IMR-90 (cell line): Measurements from ENCODE around the gene MRPL20. TPM values are rescaled to one million over a fixed set of nuclear protein-coding genes. Genes with fewer than 3 reads are reported as not detected.

Experiments
- ATAC-seq: fragments of 200-7000 bp; cut with Tn5 transposase; 2 replicates; pipeline ENCODE4 v1.9.1; 2020; ENCODE audit warnings: low read depth, mild to moderate bottlenecking, moderate library complexity
- BruUV-seq: library from RNA; stranded (reverse); fragments of 400-500 nt; replicated peaks from 2 replicates; lab custom pipeline; 2021; lab: Mats Ljungman, UMichigan
- CTCF ChIA-PET: fragments of 300-600 bp; formaldehyde crosslinking; extraction: SDS; loops from one replicate; lab custom pipeline; 2021; ENCODE audit warnings: antibody characterized with exemption; lab: Yijun Ruan, JAX
- POLR2A ChIA-PET: fragments of 300-600 bp; sonication (Branson Sonifier 250); formaldehyde crosslinking; loops from one replicate; lab custom pipeline; 2022; ENCODE audit warnings: antibody characterized with exemption; ENCODE audit not compliant: unreplicated experiment; lab: Charles Lee
- DNase-seq: peaks from one replicate; pipeline ENCODE4 v3.0.0; 2013
- H2AFZ ChIP-seq: replicated peaks from 2 replicates; pipeline ENCODE3; 2013; ENCODE audit warnings: low read length, mild to moderate bottlenecking; ENCODE audit not compliant: poor library complexity
- H2AK5ac ChIP-seq: 2 replicates; pipeline ENCODE4 v1.6.1; 2013; ENCODE audit warnings: low read depth, low read length, inconsistent platforms
- H2AK9ac ChIP-seq: replicated peaks from 2 replicates; pipeline ENCODE3; 2013; ENCODE audit warnings: mild to moderate bottlenecking, low read depth, low read length, moderate library complexity; ENCODE audit not compliant: poor library complexity
- H2BK120ac ChIP-seq: 2 replicates; pipeline ENCODE4 v1.6.1; 2013; ENCODE audit warnings: low read depth, low read length, inconsistent platforms
- H2BK15ac ChIP-seq: 3 replicates; pipeline ENCODE4 v1.6.1; 2013; ENCODE audit warnings: low read depth, low read length, inconsistent platforms
- H2BK20ac ChIP-seq: 2 replicates; pipeline ENCODE4 v1.6.1; 2013; ENCODE audit warnings: low read depth, mild to moderate bottlenecking, inconsistent platforms, low read length, moderate library complexity
- H2BK5ac ChIP-seq: 2 replicates; pipeline ENCODE4 v1.6.1; 2013; ENCODE audit warnings: mild to moderate bottlenecking, low read depth, low read length, inconsistent platforms; ENCODE audit not compliant: poor library complexity, severe bottlenecking
- H3K14ac ChIP-seq: replicated peaks from 2 replicates; pipeline ENCODE4 v1.6.1; 2013; ENCODE audit warnings: low read depth, low read length, inconsistent platforms
- H3K18ac ChIP-seq: 2 replicates; pipeline ENCODE4 v1.6.1; 2013; ENCODE audit warnings: low read depth, low read length, control low read depth
- H3K23ac ChIP-seq: 2 replicates; pipeline ENCODE4 v1.6.1; 2013; ENCODE audit warnings: low read depth, low read length, inconsistent platforms
- H3K27ac ChIP-seq: 2 replicates; pipeline ENCODE4 v1.5.1; 2013; ENCODE audit warnings: mild to moderate bottlenecking, control low read depth, low read length; ENCODE audit not compliant: insufficient read depth
- H3K27me3 ChIP-seq: 2 replicates; pipeline ENCODE4 v1.6.1; 2013; ENCODE audit warnings: low read length; ENCODE audit not compliant: control insufficient read depth, insufficient read depth
- H3K36me3 ChIP-seq: 2 replicates; pipeline ENCODE4 v1.6.1; 2013; ENCODE audit warnings: low read length, mixed read lengths; ENCODE audit not compliant: control insufficient read depth, insufficient read depth
- H3K4ac ChIP-seq: 2 replicates; pipeline ENCODE4 v1.6.1; 2013; ENCODE audit warnings: low read depth, low read length, inconsistent platforms
- H3K4me1 ChIP-seq: 2 replicates; pipeline ENCODE4 v1.6.1; 2013; ENCODE audit warnings: low read length, mixed read lengths; ENCODE audit not compliant: control insufficient read depth, insufficient read depth
- H3K4me2 ChIP-seq: 2 replicates; pipeline ENCODE4 v1.6.1; 2013; ENCODE audit warnings: low read depth, mild to moderate bottlenecking, control low read depth, low read length, moderate library complexity
- H3K4me3 ChIP-seq: 2 replicates; pipeline ENCODE4 v1.5.1; 2013; ENCODE audit warnings: low read depth, mild to moderate bottlenecking, control low read depth, low read length, moderate library complexity; ENCODE audit not compliant: insufficient read depth
- H3K56ac ChIP-seq: 2 replicates; pipeline ENCODE4 v1.6.1; 2013; ENCODE audit warnings: low read length, inconsistent platforms; ENCODE audit not compliant: insufficient read depth; ENCODE audit errors: extremely low read depth
- H3K79me1 ChIP-seq, 2 experiments: 2 replicates each; pipeline ENCODE4 v1.6.1; 2013; ENCODE audit warnings: low read length in 2 of 2, inconsistent platforms in 1 of 2, low read depth in 1 of 2
- H3K9ac ChIP-seq: 2 replicates; pipeline ENCODE4 v1.6.1; 2013; ENCODE audit warnings: low read depth, low read length, control low read depth
- H3K9me1 ChIP-seq: 2 replicates; pipeline ENCODE4 v1.6.1; 2013; ENCODE audit warnings: low read length, inconsistent platforms; ENCODE audit not compliant: insufficient read depth
- H3K9me3 ChIP-seq: 2 replicates; pipeline ENCODE4 v1.6.1; 2013; ENCODE audit warnings: low read length; ENCODE audit not compliant: control insufficient read depth, insufficient read depth
- H4K20me1 ChIP-seq: 2 replicates; pipeline ENCODE4 v1.6.1; 2013; ENCODE audit warnings: low read length, inconsistent platforms; ENCODE audit not compliant: insufficient read depth
- H4K5ac ChIP-seq: 2 replicates; pipeline ENCODE4 v1.6.1; 2013; ENCODE audit warnings: mild to moderate bottlenecking, low read depth, low read length, control low read depth
- H4K8ac ChIP-seq, 2 experiments: 2 replicates each; pipeline ENCODE4 v1.6.1; 2013; ENCODE audit warnings: low read depth in 2 of 2, low read length in 2 of 2, control low read depth in 1 of 2, inconsistent platforms in 1 of 2
- H4K91ac ChIP-seq: 2 replicates; pipeline ENCODE4 v1.6.1; 2013; ENCODE audit warnings: low read depth, low read length, inconsistent platforms; ENCODE audit not compliant: insufficient read depth
- BHLHE40 ChIP-seq: fragments of 150-350 bp; IDR thresholded peaks from 2 replicates; pipeline ENCODE4 v1.6.1; 2016; ENCODE audit warnings: mild to moderate bottlenecking, low read depth, low read length
- CEBPB ChIP-seq: IDR thresholded peaks from 2 replicates; pipeline ENCODE4 v1.6.1; 2012; ENCODE audit warnings: low read depth, low read length, improper control_type of control experiment
- CHD1 ChIP-seq: IDR thresholded peaks from 2 replicates; pipeline ENCODE4 v1.6.1; 2012; ENCODE audit warnings: low read depth, low read length, improper control_type of control experiment
- FOS ChIP-seq: fragments of 150-350 bp; IDR thresholded peaks from 2 replicates; pipeline ENCODE4 v1.6.1; 2016; ENCODE audit warnings: low read depth, low read length
- MAFK ChIP-seq: IDR thresholded peaks from 2 replicates; pipeline ENCODE4 v1.6.1; 2012; ENCODE audit warnings: low read depth, low read length, improper control_type of control experiment
- MAZ ChIP-seq: IDR thresholded peaks from 2 replicates; pipeline ENCODE4 v1.6.1; 2012; ENCODE audit warnings: low read depth, mild to moderate bottlenecking, low read length, improper control_type of control experiment, moderate library complexity, borderline replicate concordance
- MXI1 ChIP-seq: IDR thresholded peaks from 2 replicates; pipeline ENCODE4 v1.6.1; 2012; ENCODE audit warnings: low read depth, mild to moderate bottlenecking, low read length, moderate library complexity, borderline replicate concordance
- NFE2L2 ChIP-seq: fragments of 150-350 bp; IDR thresholded peaks from 2 replicates; pipeline ENCODE4 v1.6.1; 2016; ENCODE audit warnings: low read depth, mild to moderate bottlenecking, low read length
- POLR2A ChIP-seq: IDR thresholded peaks from 2 replicates; pipeline ENCODE4 v1.6.1; 2012; ENCODE audit warnings: mild to moderate bottlenecking, low read depth, low read length
- RAD21 ChIP-seq: IDR thresholded peaks from 2 replicates; pipeline ENCODE4 v1.6.1; 2012; ENCODE audit warnings: low read length, improper control_type of control experiment
- RCOR1 ChIP-seq: IDR thresholded peaks from 2 replicates; pipeline ENCODE4 v1.6.1; 2012; ENCODE audit warnings: mild to moderate bottlenecking, low read length, improper control_type of control experiment; ENCODE audit not compliant: insufficient replicate concordance
- RFX5 ChIP-seq: IDR thresholded peaks from 2 replicates; pipeline ENCODE4 v1.8.0; 2012; ENCODE audit warnings: low read depth, mild to moderate bottlenecking, low read length, moderate library complexity
- SMC3 ChIP-seq: fragments of 150-350 bp; IDR thresholded peaks from 2 replicates; pipeline ENCODE4 v1.6.1; 2016; ENCODE audit warnings: low read depth, mild to moderate bottlenecking, antibody characterized with exemption, low read length, moderate library complexity
- WGBS, 2 experiments: methylation state at CpG; one replicate each; pipeline versions ENCODE4 v1.1.5 to v1.1.7; 2013; ENCODE audit warnings: missing lambda C conversion rate in 2 of 2; ENCODE audit not compliant: insufficient read length in 1 of 2; ENCODE audit errors: extremely low coverage in 2 of 2; 5-methylcytosine and 5-hydroxymethylcytosine counted together
- dilution Hi-C: fragments of 300-500 bp; cut with HindIII; formaldehyde crosslinking; loops from one replicate; pipeline ENCODE4 v1.14.3; 2018; ENCODE audit warnings: low sequenced_read_pairs; ENCODE audit not compliant: unreplicated experiment
- in situ Hi-C: fragments of 300-500 bp; cut with MboI; formaldehyde crosslinking; loops from 3 replicates; pipeline ENCODE4 v1.14.3; 2019; ENCODE audit warnings: low sequenced_read_pairs, inconsistent platforms, mixed read lengths
- intact Hi-C: fragments of 100-400 bp; cut with micrococcal nuclease; formaldehyde crosslinking; loops from 2 replicates; pipeline ENCODE4 v1.10.0; 2022
- polyA plus RNA-seq, 3 experiments: library from polyadenylated mRNA; depleted of rRNA; stranded (reverse); fragments of >200 nt; gene quantifications; 2 replicates each; pipeline ENCODE4 v1.2.3, GENCODE V29; 2012; ENCODE audit warnings: low replicate concordance in 1 of 3
- total RNA-seq: library from RNA; depleted of rRNA; stranded (reverse); fragments of >200 nt; gene quantifications from 2 replicates; pipeline ENCODE4 v1.2.3, GENCODE V29; 2012
- TF ChIP-seq, protein P1 (sequence below): conservative IDR thresholded peaks from 2 replicates; pipeline ENCODE4 v1.5.1; 2012; ENCODE audit warnings: mild to moderate bottlenecking, low read depth, low read length, improper control_type of control experiment
- TF ChIP-seq, protein P2 (sequence below): fragments of 150-350 bp; IDR thresholded peaks from 2 replicates; pipeline ENCODE4 v1.6.1; 2016; ENCODE audit warnings: low read depth, mild to moderate bottlenecking, low read length, moderate library complexity, borderline replicate concordance
- TF ChIP-seq, protein P3 (sequence below): fragments of 150-350 bp; IDR thresholded peaks from 2 replicates; pipeline ENCODE4 v1.6.1; 2017; ENCODE audit warnings: mild to moderate bottlenecking, antibody characterized with exemption, low read length, low read depth

Gene MRPL20
- total and polyA plus RNA-seq, 2 of the 4 experiments (the other 2 are of a cell fraction) = 141 to 157 TPM

DNA sequence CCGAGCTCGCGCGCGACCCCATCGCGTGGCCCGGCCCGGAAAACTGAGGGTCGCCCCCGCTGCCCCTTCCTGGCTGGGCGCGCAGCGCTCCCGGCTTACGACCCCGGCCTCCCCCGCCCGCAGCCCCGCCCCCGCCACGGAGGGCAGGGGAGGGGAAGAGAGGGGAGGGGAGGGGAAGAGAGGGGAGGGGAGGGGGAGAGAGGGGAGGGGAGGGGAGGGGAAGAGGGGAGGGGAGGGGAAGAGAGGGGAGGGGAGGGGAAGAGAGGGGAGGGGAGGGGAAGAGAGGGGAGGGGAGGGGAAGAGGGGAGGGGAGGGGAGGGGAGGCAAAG, 20.7 kb upstream of the MRPL20 start:
- ChIA-PET POLR2A (no interaction called here), CTCF (no interaction called here)
- H2AFZ ChIP-seq = peak overlapping the region; percentile 85
- H3K18ac ChIP-seq = no peak overlapping the region
- TF ChIP-seq RCOR1 = no peak
- no peak for TF ChIP-seq RAD21
- no peak for TF ChIP-seq FOS
- TF ChIP-seq, protein P1, sequence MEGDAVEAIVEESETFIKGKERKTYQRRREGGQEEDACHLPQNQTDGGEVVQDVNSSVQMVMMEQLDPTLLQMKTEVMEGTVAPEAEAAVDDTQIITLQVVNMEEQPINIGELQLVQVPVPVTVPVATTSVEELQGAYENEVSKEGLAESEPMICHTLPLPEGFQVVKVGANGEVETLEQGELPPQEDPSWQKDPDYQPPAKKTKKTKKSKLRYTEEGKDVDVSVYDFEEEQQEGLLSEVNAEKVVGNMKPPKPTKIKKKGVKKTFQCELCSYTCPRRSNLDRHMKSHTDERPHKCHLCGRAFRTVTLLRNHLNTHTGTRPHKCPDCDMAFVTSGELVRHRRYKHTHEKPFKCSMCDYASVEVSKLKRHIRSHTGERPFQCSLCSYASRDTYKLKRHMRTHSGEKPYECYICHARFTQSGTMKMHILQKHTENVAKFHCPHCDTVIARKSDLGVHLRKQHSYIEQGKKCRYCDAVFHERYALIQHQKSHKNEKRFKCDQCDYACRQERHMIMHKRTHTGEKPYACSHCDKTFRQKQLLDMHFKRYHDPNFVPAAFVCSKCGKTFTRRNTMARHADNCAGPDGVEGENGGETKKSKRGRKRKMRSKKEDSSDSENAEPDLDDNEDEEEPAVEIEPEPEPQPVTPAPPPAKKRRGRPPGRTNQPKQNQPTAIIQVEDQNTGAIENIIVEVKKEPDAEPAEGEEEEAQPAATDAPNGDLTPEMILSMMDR = no peak
- TF ChIP-seq CEBPB = no peak
- TF ChIP-seq RFX5 = no peak
- TF ChIP-seq, protein P2, sequence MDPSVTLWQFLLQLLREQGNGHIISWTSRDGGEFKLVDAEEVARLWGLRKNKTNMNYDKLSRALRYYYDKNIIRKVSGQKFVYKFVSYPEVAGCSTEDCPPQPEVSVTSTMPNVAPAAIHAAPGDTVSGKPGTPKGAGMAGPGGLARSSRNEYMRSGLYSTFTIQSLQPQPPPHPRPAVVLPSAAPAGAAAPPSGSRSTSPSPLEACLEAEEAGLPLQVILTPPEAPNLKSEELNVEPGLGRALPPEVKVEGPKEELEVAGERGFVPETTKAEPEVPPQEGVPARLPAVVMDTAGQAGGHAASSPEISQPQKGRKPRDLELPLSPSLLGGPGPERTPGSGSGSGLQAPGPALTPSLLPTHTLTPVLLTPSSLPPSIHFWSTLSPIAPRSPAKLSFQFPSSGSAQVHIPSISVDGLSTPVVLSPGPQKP = no peak
- no peak for TF ChIP-seq NFE2L2
- no peak for TF ChIP-seq MAZ
- no peak for TF ChIP-seq BHLHE40
- TF ChIP-seq, protein P3, sequence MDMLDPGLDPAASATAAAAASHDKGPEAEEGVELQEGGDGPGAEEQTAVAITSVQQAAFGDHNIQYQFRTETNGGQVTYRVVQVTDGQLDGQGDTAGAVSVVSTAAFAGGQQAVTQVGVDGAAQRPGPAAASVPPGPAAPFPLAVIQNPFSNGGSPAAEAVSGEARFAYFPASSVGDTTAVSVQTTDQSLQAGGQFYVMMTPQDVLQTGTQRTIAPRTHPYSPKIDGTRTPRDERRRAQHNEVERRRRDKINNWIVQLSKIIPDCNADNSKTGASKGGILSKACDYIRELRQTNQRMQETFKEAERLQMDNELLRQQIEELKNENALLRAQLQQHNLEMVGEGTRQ = no peak
- TF ChIP-seq CHD1 = no peak
- TF ChIP-seq MXI1 = no peak
- TF ChIP-seq MAFK = no peak
- no peak for TF ChIP-seq POLR2A
- TF ChIP-seq SMC3 = no peak
- peaks cover 17% of the 10 kb centered on the region for H3K4me1 ChIP-seq
- H4K5ac ChIP-seq = no peak overlapping the region
- H2BK15ac ChIP-seq = no peak overlapping the region
- in situ Hi-C loops = no loop called here
- no peak overlapping the region for H4K8ac ChIP-seq
- no peak overlapping the region for H2AK5ac ChIP-seq
- ATAC-seq (peak; percentile 9), DNase-seq (no peak)
- H4K20me1 ChIP-seq = no peaks in the 10 kb centered on the region
- H3K4me2 ChIP-seq = 0 out of 2 replicates have a peak overlapping the region, but pooled peaks have one; percentile 35
- H2BK5ac ChIP-seq = no peak overlapping the region
- no peak overlapping the region for H2BK20ac ChIP-seq
- no peaks in the 10 kb centered on the region for H3K9me1 ChIP-seq
- no peaks in the 10 kb centered on the region for H3K27me3 ChIP-seq
- peak overlapping the region; percentile 78 for H3K9ac ChIP-seq
- H3K23ac ChIP-seq = no peak overlapping the region
- no peak overlapping the region for H2AK9ac ChIP-seq
- H3K27ac ChIP-seq = no peak overlapping the region; the same call in 1 of the 2 replicates
- no TSS peak for BruUV-seq
- H2BK120ac ChIP-seq = no peak overlapping the region
- no peaks in the 10 kb centered on the region for H3K9me3 ChIP-seq
- peak overlapping the region; percentile 58 for H3K4me3 ChIP-seq
- intact Hi-C loops = no loop called here
- H3K4ac ChIP-seq = no peak overlapping the region
- WGBS, 2 experiments = 0% methylated on average over 6 of the region's 22 CpGs; no CpG with 5 or more reads in 1 of the 2 experiments
- H3K56ac ChIP-seq = no peak overlapping the region
- no peak overlapping the region for H3K14ac ChIP-seq
- H4K91ac ChIP-seq = no peak overlapping the region
- dilution Hi-C loops = no loop called here
- H3K79me1 ChIP-seq = no peaks in the 10 kb centered on the region
- no peaks in the 10 kb centered on the region for H3K36me3 ChIP-seq
